DOHH2 (cell line): ENCODE results near the gene AGBL4.

Experiments
- H3F3A ChIP-seq: fragments of 200-600 bp; sonication (generic), shearing (Covaris generic); 2 replicates; pipeline ENCODE4 v1.6.0; 2016; ENCODE audit warnings: antibody characterized with exemption, mild to moderate bottlenecking; ENCODE audit not compliant: control insufficient read depth, insufficient read depth
- H3K27ac ChIP-seq: fragments of 200-600 bp; sonication (generic); 2 replicates; pipeline ENCODE4 v1.5.1; 2014; ENCODE audit warnings: low read depth, mild to moderate bottlenecking, low read length, moderate library complexity
- H3K27me3 ChIP-seq: fragments of 200-600 bp; sonication (generic); 2 replicates; pipeline ENCODE4 v1.6.1; 2014; ENCODE audit warnings: mild to moderate bottlenecking, low read length, mixed read lengths; ENCODE audit not compliant: control insufficient read depth
- H3K36me3 ChIP-seq: fragments of 200-600 bp; sonication (generic); 2 replicates; pipeline ENCODE4 v1.6.1; 2014; ENCODE audit warnings: mild to moderate bottlenecking, low read length, moderate library complexity, mixed read lengths; ENCODE audit not compliant: control insufficient read depth
- H3K4me1 ChIP-seq: fragments of 200-600 bp; sonication (generic); 2 replicates; pipeline ENCODE4 v1.6.1; 2014; ENCODE audit warnings: mild to moderate bottlenecking, low read length, mixed read lengths; ENCODE audit not compliant: control insufficient read depth
- H3K4me2 ChIP-seq: fragments of 200-600 bp; sonication (generic); 2 replicates; pipeline ENCODE4 v1.6.0; 2014; ENCODE audit warnings: mild to moderate bottlenecking, low read length, moderate library complexity
- H3K4me3 ChIP-seq: fragments of 200-600 bp; sonication (generic); 2 replicates; pipeline ENCODE4 v1.5.1; 2014; ENCODE audit warnings: mild to moderate bottlenecking, low read length, mixed read lengths
- H3K79me2 ChIP-seq: fragments of 200-600 bp; sonication (generic); 2 replicates; pipeline ENCODE4 v1.6.1; 2014; ENCODE audit warnings: mild to moderate bottlenecking, low read length, mixed read lengths; ENCODE audit not compliant: control insufficient read depth
- H3K9me2 ChIP-seq: fragments of 200-600 bp; sonication (generic); replicated peaks from 2 replicates; pipeline ENCODE4 v1.6.1; 2014; ENCODE audit warnings: mild to moderate bottlenecking, low read length, mixed read lengths; ENCODE audit not compliant: control insufficient read depth
- H3K9me3 ChIP-seq: fragments of 200-600 bp; sonication (generic); 2 replicates; pipeline ENCODE4 v1.6.1; 2014; ENCODE audit warnings: antibody characterized with exemption, low read length, mixed read lengths; ENCODE audit not compliant: control insufficient read depth, insufficient read depth
- H4K20me1 ChIP-seq: fragments of 200-600 bp; sonication (generic); 2 replicates; pipeline ENCODE4 v1.6.0; 2014; ENCODE audit warnings: low read depth, mild to moderate bottlenecking, antibody characterized with exemption, low read length, moderate library complexity; ENCODE audit not compliant: control insufficient read depth, insufficient read depth
- CTCF ChIP-seq: fragments of 200-600 bp; sonication (generic); IDR thresholded peaks from one replicate; pipeline ENCODE4 v1.5.1; 2014; ENCODE audit warnings: antibody characterized with exemption, mild to moderate bottlenecking, low read depth, low read length; ENCODE audit not compliant: poor library complexity, severe bottlenecking
- EZH2phosphoT487 ChIP-seq: fragments of 200-600 bp; sonication (generic); IDR thresholded peaks from 2 replicates; pipeline ENCODE4 v1.6.1; 2017; ENCODE audit warnings: borderline replicate concordance, mild to moderate bottlenecking, antibody characterized with exemption, low read length, moderate library complexity, mixed read lengths

AGBL4 gene

GRCh38 chr1:48749068-48749467, 1274.7 kb downstream of the AGBL4 start:
- Histone ChIP-seq H3F3A (no peaks in the 10 kb centered on the region), H3K36me3 (no peaks in the 10 kb centered on the region), H3K9me2 (no peaks in the 10 kb centered on the region), H3K4me2 (no peak overlapping the region), H3K9me3 (no peaks in the 10 kb centered on the region), H4K20me1 (no peaks in the 10 kb centered on the region), H3K4me3 (no peak overlapping the region), H3K4me1 (peaks cover 8% of the 10 kb centered on the region), H3K79me2 (no peaks in the 10 kb centered on the region), H3K27ac (no peak overlapping the region), H3K27me3 (no peaks in the 10 kb centered on the region)
- TF ChIP-seq CTCF (no peak), EZH2phosphoT487 (no peak)

GRCh38 chr1:48746906-48747305, 1276.8 kb downstream of the AGBL4 start:
- Histone ChIP-seq H3K9me2 (no peaks in the 10 kb centered on the region), H3K27ac (no peak overlapping the region), H4K20me1 (no peaks in the 10 kb centered on the region), H3K36me3 (no peaks in the 10 kb centered on the region), H3F3A (no peaks in the 10 kb centered on the region), H3K4me1 (peaks cover 8% of the 10 kb centered on the region), H3K9me3 (no peaks in the 10 kb centered on the region), H3K27me3 (no peaks in the 10 kb centered on the region), H3K4me3 (no peak overlapping the region), H3K4me2 (no peak overlapping the region), H3K79me2 (no peaks in the 10 kb centered on the region)
- no peak for TF ChIP-seq EZH2phosphoT487
- no peak for TF ChIP-seq CTCF

- no peak overlapping the region for H3K4me2 ChIP-seq
- H3K9me2 ChIP-seq = no peaks in the 10 kb centered on the region
- H3K9me3 ChIP-seq = no peaks in the 10 kb centered on the region
- no peaks in the 10 kb centered on the region for H3K4me1 ChIP-seq
- no peaks in the 10 kb centered on the region for H3F3A ChIP-seq
- H3K79me2 ChIP-seq = no peaks in the 10 kb centered on the region
- TF ChIP-seq EZH2phosphoT487 = no peak
- TF ChIP-seq CTCF = no peak
- no peaks in the 10 kb centered on the region for H3K36me3 ChIP-seq
- no peaks in the 10 kb centered on the region for H3K27me3 ChIP-seq
- no peak overlapping the region for H3K4me3 ChIP-seq
- no peaks in the 10 kb centered on the region for H4K20me1 ChIP-seq
- H3K27ac ChIP-seq = no peak overlapping the region
Observed at GRCh38 chr1:48744032-48744431, 1279.7 kb downstream of the AGBL4 start.

GRCh38 chr1:48743480-48743879, 1280.3 kb downstream of the AGBL4 start:
- no peaks in the 10 kb centered on the region for H3K9me3 ChIP-seq
- no peak overlapping the region for H3K4me3 ChIP-seq
- H3K27ac ChIP-seq = no peak overlapping the region
- no peak for TF ChIP-seq EZH2phosphoT487
- TF ChIP-seq CTCF = no peak
- H3K27me3 ChIP-seq = no peaks in the 10 kb centered on the region
- H3F3A ChIP-seq = no peaks in the 10 kb centered on the region
- no peaks in the 10 kb centered on the region for H4K20me1 ChIP-seq
- no peaks in the 10 kb centered on the region for H3K9me2 ChIP-seq
- H3K4me1 ChIP-seq = no peaks in the 10 kb centered on the region
- no peaks in the 10 kb centered on the region for H3K36me3 ChIP-seq
- no peaks in the 10 kb centered on the region for H3K79me2 ChIP-seq
- no peak overlapping the region for H3K4me2 ChIP-seq
